Smooth muscle cell (in vitro differentiated cells): ENCODE data around the gene PDE5A. TPM values are rescaled to one million over a fixed set of nuclear protein-coding genes. Genes with fewer than 3 reads are reported as not detected.

Experiments
- DNase-seq: peaks from one replicate; lab custom pipeline; 2025; ENCODE audit not compliant: unreplicated experiment; lab: John Stamatoyannopoulos, UW
- H2AFZ ChIP-seq: fragments of 200-600 bp; sonication (generic); 2 replicates; pipeline ENCODE4 v1.6.0; 2016; ENCODE audit warnings: antibody characterized with exemption, low read depth, mild to moderate bottlenecking
- H3F3A ChIP-seq: fragments of 200-600 bp; sonication (generic); 2 replicates; pipeline ENCODE4 v1.6.0; 2017; ENCODE audit warnings: antibody characterized with exemption, low read depth
- H3K27ac ChIP-seq: fragments of 200-600 bp; sonication (generic); 2 replicates; pipeline ENCODE4 v1.5.1; 2016; ENCODE audit warnings: low read depth, mild to moderate bottlenecking
- H3K27me3 ChIP-seq: fragments of 200-600 bp; sonication (generic); 2 replicates; pipeline ENCODE4 v1.6.1; 2016; ENCODE audit warnings: low read depth, mild to moderate bottlenecking
- H3K36me3 ChIP-seq: fragments of 200-600 bp; sonication (generic); 2 replicates; pipeline ENCODE4 v1.5.1; 2016; ENCODE audit warnings: low read depth
- H3K4me1 ChIP-seq: fragments of 200-600 bp; sonication (generic); 2 replicates; pipeline ENCODE4 v1.5.1; 2016; ENCODE audit warnings: low read depth
- H3K4me2 ChIP-seq: fragments of 200-600 bp; sonication (generic); 2 replicates; pipeline ENCODE4 v1.6.0; 2016; ENCODE audit warnings: mild to moderate bottlenecking
- H3K4me3 ChIP-seq: fragments of 200-600 bp; sonication (generic); 2 replicates; pipeline ENCODE4 v1.5.1; 2016; ENCODE audit warnings: mild to moderate bottlenecking
- H3K79me2 ChIP-seq: fragments of 200-600 bp; sonication (generic); 2 replicates; pipeline ENCODE4 v1.6.0; 2016; ENCODE audit warnings: low read depth, mild to moderate bottlenecking
- H3K9ac ChIP-seq: fragments of 200-600 bp; sonication (generic); 2 replicates; pipeline ENCODE4 v1.6.0; 2016; ENCODE audit warnings: low read depth
- H3K9me3 ChIP-seq: fragments of 200-600 bp; sonication (generic); replicated peaks from 2 replicates; pipeline ENCODE4 v1.5.1; 2016; ENCODE audit warnings: low read depth
- H4K20me1 ChIP-seq: fragments of 200-600 bp; sonication (generic); 2 replicates; pipeline ENCODE4 v1.6.0; 2016; ENCODE audit warnings: low read depth
- WGBS: methylation state at CpG from one replicate; pipeline ENCODE4 v1.1.7; 2016; ENCODE audit warnings: low lambda C conversion rate; 5-methylcytosine and 5-hydroxymethylcytosine counted together
- polyA plus RNA-seq: library from polyadenylated mRNA; unstranded; fragments of >200 nt; fragmentation: Nextera tagmentation; extraction: Ambion mirVana; gene quantifications from 2 replicates; pipeline ENCODE4 v1.2.1, GENCODE V29; 2016
- total RNA-seq: library from RNA; depleted of rRNA; stranded (reverse); fragments of >200 nt; gene quantifications from 2 replicates; pipeline ENCODE4 v1.2.3, GENCODE V29; 2014
- TF ChIP-seq, protein P1 (sequence below): fragments of 200-600 bp; sonication (generic); IDR thresholded peaks from 2 replicates; pipeline ENCODE4 v1.5.1; 2017; ENCODE audit warnings: borderline replicate concordance, mild to moderate bottlenecking, antibody characterized with exemption; ENCODE audit not compliant: insufficient read depth, poor library complexity, severe bottlenecking

The PDE5A gene
- total and polyA plus RNA-seq, 2 experiments from 2014 or later: 4.1 to 18.3 TPM

DNA sequence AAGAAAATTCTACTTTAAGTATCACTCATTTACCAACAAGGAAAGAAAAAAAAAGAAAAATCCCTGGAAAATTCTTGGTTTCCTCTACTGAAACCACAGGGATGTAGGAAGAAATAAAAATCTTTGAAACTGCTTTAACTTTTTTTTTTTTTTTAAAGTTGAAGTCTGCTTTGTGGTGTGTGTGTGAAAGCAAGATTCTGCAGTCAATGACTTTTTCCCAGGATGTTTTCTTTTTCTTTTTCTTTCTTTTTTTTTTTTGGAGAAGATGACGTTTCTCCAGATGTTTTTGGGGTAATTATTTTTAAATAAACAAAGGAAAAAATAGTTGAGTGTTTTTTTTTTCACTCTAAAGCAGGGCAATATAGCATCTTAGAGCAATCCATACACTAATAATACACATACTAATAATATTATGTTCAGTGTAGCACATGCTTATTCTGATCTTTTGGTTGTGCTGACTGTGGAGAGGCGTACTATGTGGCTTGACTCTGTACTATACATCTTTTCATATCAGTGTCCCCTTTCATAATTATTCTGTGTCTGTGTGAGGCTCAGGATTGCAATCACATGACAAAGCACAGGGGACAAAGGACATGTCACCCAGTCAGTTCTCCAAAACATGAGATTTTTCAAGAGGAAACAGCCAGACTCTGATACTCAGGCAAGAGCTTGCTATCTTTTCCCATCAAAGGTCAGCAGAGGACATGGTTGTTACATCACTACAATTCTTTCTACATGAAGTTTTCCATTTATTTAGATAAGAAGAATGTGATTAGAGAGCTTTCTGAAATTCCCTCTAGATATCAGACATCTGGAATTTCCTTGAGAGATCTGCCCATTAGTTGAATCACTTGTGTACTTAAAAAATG is 111.0 kb downstream of the PDE5A start:
- Histone ChIP-seq H3K4me3 (no peak overlapping the region), H3K36me3 (peaks cover 6% of the 10 kb centered on the region), H3K4me2 (peak overlapping the region; percentile 6), H3K4me1 (peaks cover 19% of the 10 kb centered on the region), H3K79me2 (no peaks in the 10 kb centered on the region), H3K27me3 (no peaks in the 10 kb centered on the region), H3F3A (no peaks in the 10 kb centered on the region), H3K27ac (peak overlapping the region; percentile 69), H2AFZ (no peak overlapping the region), H3K9ac (no peak overlapping the region), H3K9me3 (no peaks in the 10 kb centered on the region), H4K20me1 (no peaks in the 10 kb centered on the region)
- TF ChIP-seq, protein P1, sequence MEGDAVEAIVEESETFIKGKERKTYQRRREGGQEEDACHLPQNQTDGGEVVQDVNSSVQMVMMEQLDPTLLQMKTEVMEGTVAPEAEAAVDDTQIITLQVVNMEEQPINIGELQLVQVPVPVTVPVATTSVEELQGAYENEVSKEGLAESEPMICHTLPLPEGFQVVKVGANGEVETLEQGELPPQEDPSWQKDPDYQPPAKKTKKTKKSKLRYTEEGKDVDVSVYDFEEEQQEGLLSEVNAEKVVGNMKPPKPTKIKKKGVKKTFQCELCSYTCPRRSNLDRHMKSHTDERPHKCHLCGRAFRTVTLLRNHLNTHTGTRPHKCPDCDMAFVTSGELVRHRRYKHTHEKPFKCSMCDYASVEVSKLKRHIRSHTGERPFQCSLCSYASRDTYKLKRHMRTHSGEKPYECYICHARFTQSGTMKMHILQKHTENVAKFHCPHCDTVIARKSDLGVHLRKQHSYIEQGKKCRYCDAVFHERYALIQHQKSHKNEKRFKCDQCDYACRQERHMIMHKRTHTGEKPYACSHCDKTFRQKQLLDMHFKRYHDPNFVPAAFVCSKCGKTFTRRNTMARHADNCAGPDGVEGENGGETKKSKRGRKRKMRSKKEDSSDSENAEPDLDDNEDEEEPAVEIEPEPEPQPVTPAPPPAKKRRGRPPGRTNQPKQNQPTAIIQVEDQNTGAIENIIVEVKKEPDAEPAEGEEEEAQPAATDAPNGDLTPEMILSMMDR: no peak
- WGBS: 60% methylated on average over 2 of the region's 2 CpGs
- no peak for DNase-seq

DNA sequence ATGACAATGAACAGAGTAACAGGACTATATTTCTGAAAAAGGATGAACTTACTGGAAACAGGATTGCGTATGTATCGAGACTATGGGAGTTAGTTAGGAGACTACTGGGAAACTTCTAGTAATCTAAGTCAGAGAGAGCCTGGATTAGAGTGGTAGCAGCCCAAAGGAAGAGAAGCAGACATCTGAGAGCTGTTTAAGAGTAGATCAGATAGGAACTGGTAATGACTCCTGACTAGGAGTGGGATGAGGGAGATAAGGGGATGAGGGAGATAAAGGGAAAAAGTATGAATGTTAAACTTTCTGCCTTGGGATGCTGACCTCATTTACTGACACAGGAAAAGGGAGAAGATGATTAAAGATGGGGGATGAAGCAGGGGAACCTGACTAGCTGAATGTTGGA is 116.2 kb downstream of the PDE5A start:
- Histone ChIP-seq H3K79me2 (no peaks in the 10 kb centered on the region), H3K4me2 (no peak overlapping the region), H3K27me3 (no peaks in the 10 kb centered on the region), H3K4me1 (peaks cover under 1% of the 10 kb centered on the region), H3K9ac (no peak overlapping the region), H3F3A (no peaks in the 10 kb centered on the region), H3K36me3 (peaks cover 6% of the 10 kb centered on the region), H4K20me1 (no peaks in the 10 kb centered on the region), H2AFZ (no peak overlapping the region), H3K9me3 (no peaks in the 10 kb centered on the region), H3K4me3 (no peak overlapping the region), H3K27ac (peak overlapping the region; percentile 34)
- DNase-seq: no peak
- WGBS: 68% methylated on average over 2 of the region's 2 CpGs
- TF ChIP-seq, protein P1: no peak

DNA sequence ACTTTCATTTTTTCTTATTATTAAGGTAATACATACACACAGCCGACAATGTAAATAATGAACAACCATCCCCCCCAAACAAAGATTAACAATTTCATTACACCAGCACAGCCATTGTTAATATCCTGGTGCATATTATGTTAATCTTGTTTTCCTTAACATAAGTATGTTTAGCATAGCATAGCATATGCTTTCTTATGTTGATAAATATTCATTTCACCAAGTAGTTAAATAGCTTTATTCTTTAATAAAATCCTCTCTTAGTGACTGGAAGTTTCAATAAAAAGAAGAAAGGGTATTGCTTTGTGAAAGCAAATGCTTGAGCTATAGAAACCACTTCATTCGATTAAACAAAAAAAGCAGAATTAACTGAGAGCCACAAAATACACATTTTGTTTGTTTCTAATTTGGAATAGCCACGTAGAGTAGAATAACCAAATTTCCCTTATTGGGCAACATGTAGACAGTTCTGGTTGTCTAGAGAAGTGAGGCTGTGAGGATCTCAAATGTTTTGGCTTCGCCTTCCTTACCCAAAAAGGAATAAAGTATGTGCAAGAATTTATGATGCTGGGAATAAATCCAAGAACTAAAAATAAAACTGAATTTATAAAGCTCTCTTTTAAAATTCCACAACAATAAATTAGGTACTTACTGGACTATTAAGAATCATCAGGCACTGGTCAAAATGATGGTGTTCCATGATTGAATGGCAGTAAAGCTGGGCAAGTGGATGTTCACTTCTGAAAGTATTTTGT is 118.0 kb downstream of the PDE5A start:
- H4K20me1 ChIP-seq: no peaks in the 10 kb centered on the region
- WGBS: 95% methylated on average over 4 of the region's 4 CpGs
- TF ChIP-seq, protein P1: no peak
- H3K27me3 ChIP-seq: no peaks in the 10 kb centered on the region
- no peak for DNase-seq
- H3K4me2 ChIP-seq: no peak overlapping the region
- H3K9me3 ChIP-seq: no peaks in the 10 kb centered on the region
- H3K9ac ChIP-seq: no peak overlapping the region
- H3K36me3 ChIP-seq: peaks cover 6% of the 10 kb centered on the region
- H3F3A ChIP-seq: no peaks in the 10 kb centered on the region
- no peak overlapping the region for H2AFZ ChIP-seq
- H3K27ac ChIP-seq: no peak overlapping the region
- H3K4me3 ChIP-seq: no peak overlapping the region
- H3K79me2 ChIP-seq: no peaks in the 10 kb centered on the region
- H3K4me1 ChIP-seq: no peaks in the 10 kb centered on the region
